Bone marrow (tissue), 2 donors: ENCODE results near the gene EXOC3L4.
"Not testable (repeated sequence)": the region's sequence is repeated elsewhere in the genome, so short reads cannot be mapped to it uniquely, and the experiment has no call there.

ENCODE experiments used
- DNase-seq, 2 donors: peaks; one replicate each; lab custom pipeline; 2025; lab: John Stamatoyannopoulos, UW

EXOC3L4 gene

DNA sequence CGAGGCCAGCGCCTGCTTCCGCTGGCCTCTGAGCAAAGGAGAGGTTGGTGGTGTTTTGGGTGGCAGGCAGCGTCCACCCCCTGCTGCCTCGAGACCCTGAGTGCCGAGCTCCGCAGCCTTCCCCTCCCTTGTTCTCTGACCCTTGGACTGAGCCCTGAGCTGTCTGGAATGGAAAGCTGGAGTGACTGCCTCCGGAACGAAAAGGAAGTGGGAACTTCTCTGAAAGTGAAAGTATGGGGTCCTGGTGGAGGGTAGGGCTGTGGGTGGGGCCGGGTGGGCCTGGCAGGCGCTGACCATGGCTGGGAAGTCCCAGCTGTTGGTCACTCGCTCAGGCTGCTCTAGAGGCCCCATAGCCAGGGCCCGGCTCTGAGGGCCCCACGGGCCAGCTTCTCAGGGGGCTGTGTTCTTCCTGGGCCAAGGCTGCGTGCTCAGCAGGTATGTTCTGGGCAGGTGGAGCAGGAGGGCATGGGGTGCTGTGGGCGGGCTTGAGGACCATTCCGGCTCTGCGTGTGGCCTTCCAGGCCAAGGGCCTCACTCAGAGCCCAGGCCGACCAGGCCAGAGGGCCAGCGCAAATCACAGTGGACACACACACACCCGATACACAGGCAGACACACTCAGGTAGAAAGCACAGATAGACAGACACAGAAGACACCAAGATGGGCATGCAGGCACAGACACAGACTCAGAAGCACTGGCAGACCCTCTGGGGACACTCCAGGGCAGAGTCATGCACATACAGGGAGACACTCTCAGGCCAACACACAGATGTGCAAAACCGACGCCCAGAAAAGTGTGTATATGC, at the start of gene EXOC3L4:
TSS of gene EXOC3L4 (plus strand) at position 320 of the 804 bp plus-strand sequence. CDS start 5,495 bp downstream, outside the sequence.
- DNase-seq: no peak

DNA sequence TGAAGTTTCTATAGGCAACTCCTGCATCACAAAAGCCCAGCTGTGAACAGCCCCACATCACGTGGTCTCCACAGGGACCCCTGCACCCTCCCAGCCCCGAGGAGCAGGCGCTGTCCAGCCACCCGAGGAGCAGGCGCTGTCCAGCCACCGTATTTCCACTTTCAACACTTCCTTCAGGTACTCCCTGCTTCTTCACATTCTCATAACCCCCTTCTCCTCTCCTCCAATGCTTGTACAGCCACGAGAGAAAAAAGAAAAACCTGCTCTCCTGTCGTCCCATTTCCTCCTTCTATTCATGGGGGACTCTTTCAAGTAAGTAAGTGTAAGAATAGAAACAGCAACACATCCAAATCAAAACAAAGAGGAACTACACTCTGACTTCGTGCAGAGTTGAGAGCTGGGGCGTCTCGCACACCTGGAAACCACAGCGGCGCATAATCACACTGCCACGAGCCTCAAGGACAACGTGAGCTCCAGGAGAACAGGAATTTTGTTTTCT, 49.1 kb upstream of the EXOC3L4 start:
- DNase-seq: no peak

- DNase-seq: not testable (repeated sequence)
These were observed 47.1 kb upstream of the EXOC3L4 start for GRCh38 chr14:103047453-103047852.

DNA sequence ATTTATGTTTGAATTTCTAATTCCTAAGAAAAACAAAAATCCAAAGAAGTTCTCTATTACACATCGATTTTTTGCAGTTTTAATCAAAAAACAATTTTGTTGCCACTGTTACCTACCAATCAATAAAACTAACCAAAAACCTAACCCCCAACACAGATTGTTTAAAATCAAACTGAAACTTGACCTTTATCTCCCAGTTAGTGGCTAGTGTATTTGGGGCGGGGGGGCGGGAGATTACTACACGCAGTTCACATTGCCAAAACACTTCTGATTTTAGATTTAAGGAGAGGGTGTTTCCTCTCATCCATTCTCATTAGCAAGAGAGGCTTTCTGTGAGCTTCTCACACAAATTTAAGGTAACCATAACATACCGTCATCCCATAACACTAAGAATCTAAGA, 43.6 kb upstream of the EXOC3L4 start:
- DNase-seq: no peak

DNA sequence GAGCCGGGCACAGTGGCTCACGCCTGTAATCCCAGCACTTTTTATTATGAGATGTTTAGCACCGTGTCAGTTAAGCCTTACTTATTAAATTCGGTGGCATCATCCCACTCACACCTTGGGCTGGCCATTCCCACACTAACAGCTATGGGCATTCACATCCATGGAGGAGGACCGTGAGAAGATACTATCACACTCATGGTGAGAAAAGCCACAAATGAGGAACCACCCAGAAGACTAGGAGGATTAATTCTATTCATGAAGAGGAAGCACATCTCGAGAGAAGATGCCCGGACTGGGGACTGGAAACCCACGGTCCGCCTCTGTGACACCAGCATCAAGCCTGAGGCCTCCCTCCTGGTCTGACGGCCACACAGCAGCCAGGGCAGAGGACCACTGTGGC, 42.1 kb upstream of the EXOC3L4 start:
- no peak for DNase-seq

DNA sequence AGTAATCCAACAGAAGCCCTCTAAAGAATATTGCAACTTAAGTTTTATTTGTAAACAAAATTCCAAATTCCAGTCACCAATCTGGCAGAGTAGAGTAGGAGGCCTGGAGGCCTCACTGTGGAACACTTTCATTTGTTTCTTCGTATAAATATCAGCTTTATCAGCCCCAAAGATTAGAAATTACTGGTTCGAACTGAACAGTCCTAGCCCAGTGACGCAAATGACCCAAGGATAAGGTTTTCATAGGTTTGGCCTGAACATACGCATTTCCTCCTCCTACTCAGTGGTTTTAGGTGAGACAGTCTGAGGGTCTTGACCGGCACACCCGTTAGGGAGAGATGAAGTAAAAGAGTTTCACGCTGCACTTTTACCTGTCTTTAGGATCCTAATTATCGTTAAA, 38.8 kb upstream of the EXOC3L4 start:
- DNase-seq: no peak

- DNase-seq: no peak
These were observed 38.0 kb upstream of the EXOC3L4 start for GRCh38 chr14:103056322-103057027.

GRCh38 chr14:103057028-103057371, 37.5 kb upstream of the EXOC3L4 start:
- no peak for DNase-seq

DNA sequence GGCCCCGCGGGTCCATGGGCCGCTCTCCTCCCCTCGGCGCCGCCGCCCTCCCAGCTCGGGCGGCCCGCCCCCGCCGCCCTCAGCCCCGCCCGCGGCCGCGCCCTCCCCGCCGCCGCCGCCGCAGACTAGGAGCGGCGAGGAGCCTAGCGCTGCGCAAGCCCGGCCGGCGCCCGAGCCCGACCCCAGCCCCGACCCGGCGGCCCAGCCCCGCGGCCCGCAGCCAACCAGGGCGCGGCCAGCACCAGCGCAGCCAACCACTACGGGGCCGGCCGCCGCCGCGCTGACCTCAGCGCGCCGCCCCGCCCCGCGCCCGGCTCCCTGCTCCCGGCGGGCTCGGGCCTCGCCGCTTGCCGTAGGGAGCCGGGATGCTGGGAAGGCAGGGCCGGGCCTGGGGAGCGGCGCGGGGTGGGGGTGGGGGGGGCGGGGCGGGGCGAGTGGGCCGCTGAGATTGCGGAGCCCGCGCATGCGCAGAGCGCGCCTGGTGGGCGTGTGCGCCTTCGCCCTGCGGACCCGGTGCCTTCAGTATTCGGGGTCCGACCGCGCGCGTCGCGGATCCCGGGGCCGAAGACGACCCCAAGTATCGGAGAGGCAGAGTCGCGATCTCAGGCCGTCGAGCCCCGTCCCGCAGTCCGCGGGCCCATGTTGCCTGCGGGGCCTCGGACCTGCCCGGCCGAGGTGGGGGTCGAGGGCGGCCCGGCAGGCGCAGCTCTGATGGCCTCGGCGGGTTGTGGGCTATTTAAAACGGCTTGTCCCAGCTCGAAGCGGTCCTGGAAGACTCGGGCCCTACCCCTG, 37.0 kb upstream of the EXOC3L4 start, which contains the start of gene CDC42BPB:
TSS of gene CDC42BPB (minus strand) at position 178 of the 792 bp plus-strand sequence. CDS start 376 bp downstream, outside the sequence.
- DNase-seq: peak in 1 of 2 donors; percentile 55

- DNase-seq: no peak
These were observed 36.1 kb upstream of the EXOC3L4 start for GRCh38 chr14:103058164-103059055.

GRCh38 chr14:103059556-103059955, 35.0 kb upstream of the EXOC3L4 start:
- no peak for DNase-seq

DNA sequence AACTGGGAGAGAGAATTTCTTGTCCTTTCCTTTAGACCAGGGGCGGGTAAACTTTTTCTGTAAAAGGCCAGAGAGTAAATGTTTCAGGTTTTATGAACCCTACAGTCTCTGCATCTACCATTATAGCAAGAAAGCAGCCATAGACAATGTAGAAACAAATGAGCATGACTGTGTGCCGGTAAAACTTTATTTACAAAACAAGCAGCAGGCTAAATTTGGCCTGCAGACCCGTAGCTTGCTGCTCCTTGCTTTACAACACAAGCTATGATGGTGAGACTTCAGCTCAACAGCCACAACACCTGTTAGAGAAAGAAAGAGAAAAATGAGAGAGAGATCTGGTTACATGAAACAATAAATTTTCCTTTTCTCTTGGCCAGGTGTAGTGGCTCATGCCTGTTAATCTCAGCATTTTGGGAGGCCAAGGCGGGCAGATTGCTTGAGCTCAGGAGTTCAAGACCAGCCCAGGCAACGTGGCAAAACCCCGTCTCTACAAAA, 33.0 kb upstream of the EXOC3L4 start:
- DNase-seq: no peak

- no peak for DNase-seq
These were observed 30.1 kb upstream of the EXOC3L4 start for GRCh38 chr14:103064436-103064835.

DNA sequence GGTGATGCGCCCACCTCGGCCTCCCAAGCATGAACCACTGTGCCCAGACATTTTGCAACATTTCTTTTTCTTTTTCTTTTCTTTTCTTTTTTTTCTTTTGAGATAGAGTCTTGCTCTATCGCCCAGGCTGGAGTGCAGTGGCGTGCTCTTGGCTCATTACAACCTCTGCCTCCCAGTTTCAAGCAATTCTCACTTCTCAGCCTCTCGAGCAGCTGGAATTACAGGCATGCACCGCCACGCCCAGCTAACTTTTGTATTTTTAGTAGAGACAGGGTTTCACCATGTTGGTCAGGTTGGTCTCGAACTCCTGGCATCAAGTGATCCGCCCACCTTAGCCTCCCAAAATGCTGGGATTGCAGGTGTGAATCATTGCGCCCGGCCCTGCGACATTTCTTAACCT, 29.5 kb upstream of the EXOC3L4 start:
- DNase-seq: no peak

GRCh38 chr14:103065861-103066260, 28.7 kb upstream of the EXOC3L4 start:
- no peak for DNase-seq

GRCh38 chr14:103066399-103066798, 28.1 kb upstream of the EXOC3L4 start:
- no peak for DNase-seq

- no peak for DNase-seq
These were observed 27.1 kb upstream of the EXOC3L4 start for GRCh38 chr14:103067231-103067954.

DNA sequence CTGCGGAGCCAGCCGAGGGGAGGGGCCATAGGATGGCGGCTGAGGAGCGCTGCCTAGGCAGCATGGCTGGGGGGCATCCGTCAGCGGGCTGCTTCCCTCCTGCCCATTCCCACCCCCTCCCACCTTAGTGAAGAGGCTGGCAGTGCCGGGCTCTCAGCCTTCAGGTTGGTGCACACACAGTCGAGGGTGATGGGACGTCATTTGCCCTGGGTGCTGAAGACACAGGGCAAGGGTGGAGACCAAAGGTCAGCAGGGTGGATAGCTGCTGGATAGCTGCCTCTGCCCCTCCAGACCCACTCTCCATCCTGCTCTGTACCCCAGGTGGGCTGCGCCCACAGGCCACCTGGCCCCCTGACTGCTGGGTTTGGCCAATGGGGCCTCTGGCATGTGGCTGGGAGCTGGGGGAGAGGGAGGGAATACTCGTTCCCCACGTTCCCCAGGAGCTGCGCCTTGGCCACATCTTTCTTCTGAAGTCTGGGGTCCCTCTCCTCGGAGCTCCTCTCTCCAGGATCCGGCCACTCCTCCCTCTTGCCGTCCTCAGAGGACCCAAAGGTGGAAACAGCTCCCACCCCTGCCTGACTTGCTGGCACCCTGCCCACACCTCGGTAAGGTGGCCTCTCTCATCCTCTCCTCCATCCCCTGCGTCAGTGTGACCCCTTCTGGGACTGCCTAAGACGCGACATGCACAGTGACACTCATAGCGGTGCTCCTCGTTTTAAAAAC, 26.0 kb upstream of the EXOC3L4 start:
- DNase-seq: no peak

- DNase-seq: no peak
These were observed 24.2 kb upstream of the EXOC3L4 start for GRCh38 chr14:103070263-103070885.
